Head of caudate nucleus (tissue), 42 donors: ENCODE results near the gene DIDO1.
A peak's percentile ranks its signal among the peaks of the same experiment; 100 is the strongest.
"Not testable (repeated sequence)": the region's sequence is repeated elsewhere in the genome, so short reads cannot be mapped to it uniquely, and the experiment has no call there.

Source experiments
- DNase-seq, 42 donors: peaks; one replicate each; pipeline versions ENCODE4 v3.0.0 to v3.0.0-alpha.2; 2020 to 2021; ENCODE audit warnings: mixed read lengths in 7 of 42
- intact Hi-C: fragments of 100-400 bp; cut with DNase I; formaldehyde crosslinking; loops from one replicate; pipeline ENCODE4 v1.15.0; 2022

Gene DIDO1

DNA sequence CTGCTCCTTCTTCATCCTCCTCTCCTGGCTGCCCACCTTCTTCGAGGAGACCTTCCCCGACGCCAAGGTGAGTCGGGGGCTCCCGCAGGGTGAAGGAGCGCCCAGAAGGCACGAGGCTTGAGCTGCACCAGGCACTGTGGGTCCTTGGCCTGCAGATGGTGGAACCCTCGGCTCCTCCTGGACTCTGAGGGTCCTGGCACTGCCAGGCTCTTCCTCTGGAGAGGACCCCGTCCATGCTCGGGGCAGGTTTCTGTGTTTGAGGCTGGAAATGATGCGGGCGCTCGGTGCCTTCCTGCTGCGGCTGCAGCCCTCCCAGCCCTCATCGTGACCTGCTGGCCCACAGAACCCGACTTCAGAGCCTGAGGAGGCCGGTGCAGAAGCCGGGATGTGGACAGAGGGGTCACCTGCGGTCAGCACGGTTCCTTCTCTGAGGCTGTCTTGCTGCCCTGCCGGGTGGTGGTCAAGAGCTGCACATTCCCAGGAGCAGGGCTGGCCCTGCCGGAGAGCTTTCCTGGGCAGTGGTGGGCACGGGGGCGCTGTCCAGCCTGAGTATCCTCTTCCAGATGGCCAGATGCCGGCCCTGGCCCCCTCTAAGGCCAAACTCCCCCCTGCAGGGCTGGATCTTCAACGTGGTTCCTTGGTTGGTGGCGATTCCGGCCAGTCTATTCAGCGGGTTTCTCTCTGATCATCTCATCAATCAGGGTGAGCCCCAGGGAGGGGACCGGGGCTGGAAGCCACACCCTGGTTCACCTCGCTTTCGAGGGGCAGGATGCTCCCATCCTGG is 37.5 kb upstream of the DIDO1 start:
- intact Hi-C loops, result no loop called here
- DNase-seq, result no peak

DNA sequence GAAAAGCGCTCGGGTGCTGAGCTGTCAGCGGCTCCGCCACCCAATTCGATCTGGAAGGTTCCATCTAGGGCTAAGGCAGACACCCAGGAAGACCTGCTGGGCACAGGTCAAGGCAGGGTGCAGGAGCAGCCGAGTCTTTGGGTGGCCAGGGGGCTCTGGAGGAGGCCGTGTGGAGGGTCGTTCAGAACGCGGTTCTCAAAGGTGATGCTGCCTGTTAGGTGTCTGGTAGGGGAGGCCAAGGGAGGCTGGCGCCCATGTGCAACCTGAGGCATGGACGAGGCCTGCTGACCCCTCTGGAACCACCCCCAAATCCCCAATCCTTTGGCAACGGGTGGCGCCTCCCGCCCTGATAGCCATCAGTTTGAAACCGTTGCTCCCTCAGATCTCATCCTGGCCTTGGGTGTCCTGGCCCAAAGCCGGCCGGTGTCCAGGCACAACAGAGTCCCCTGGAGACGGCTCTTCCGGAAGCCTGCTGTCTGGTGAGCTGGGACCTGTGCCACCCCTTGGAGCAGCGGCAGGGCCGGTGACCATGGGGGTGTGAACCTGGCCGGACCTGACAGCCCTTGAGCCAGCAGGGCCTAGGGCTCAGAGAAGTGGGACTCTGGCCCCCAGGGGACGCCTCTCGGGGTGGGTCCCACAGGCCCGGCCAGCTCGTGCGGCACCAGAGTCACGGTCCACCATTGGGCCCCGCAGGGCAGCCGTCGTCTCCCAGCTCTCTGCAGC is 36.7 kb upstream of the DIDO1 start:
- intact Hi-C loops, result no loop called here
- no peak for DNase-seq

DNA sequence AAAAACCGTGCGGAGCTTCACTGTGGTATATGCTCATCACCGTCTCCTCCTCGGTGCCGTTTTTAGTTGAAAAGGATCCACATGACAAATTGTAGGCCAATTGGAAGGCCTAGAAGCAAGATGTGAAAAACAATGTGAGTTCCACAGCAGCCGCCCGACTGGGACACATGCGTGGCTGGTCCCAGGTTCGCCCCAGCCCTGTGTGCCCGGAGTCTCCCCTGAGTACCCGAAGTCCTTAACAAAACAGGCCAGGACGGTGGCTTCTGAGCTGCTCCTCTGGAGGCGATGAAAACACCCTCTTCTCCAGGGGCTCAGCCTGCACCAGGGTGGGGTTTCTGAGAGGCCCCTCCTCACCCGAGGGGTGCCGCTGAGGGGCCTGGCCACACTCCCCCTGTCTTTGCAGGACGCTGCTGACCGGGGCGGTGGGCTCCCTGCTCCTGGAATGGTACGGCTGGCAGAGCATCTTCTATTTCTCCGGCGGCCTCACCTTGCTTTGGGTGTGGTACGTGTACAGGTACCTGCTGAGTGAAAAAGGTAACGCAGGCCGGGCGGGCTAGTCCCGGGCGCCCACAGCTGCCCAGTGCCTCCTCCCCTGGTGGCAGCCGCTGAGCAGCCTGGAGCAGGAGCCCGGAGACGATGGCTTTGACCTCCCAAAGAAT is 36.0 kb upstream of the DIDO1 start:
- no peak for DNase-seq

DNA sequence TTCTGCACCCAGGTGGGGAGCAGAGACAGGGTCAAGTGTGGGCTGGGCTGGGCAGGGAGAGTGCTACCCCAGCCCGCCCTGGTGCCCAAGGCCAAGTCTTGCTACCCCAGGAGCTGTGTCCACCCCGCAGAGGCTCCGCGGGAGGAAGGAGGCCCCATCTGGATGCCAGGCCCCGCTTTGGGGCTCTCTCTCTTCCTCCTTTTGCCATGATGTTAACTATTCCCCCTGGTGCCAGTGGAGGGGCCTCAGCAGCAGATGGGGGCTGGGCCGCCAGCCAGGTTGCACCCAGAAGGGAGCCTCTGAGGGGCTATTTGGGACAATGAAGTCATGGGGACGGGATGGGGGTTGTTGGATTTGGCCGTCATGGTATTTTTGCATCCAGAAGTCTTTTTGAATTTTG is 35.5 kb upstream of the DIDO1 start:
- DNase-seq, result no peak
- intact Hi-C loops, result no loop called here

More for the DNA sequence above, 36.0 kb upstream of the DIDO1 start:
- intact Hi-C loops, result no loop called here

DNA sequence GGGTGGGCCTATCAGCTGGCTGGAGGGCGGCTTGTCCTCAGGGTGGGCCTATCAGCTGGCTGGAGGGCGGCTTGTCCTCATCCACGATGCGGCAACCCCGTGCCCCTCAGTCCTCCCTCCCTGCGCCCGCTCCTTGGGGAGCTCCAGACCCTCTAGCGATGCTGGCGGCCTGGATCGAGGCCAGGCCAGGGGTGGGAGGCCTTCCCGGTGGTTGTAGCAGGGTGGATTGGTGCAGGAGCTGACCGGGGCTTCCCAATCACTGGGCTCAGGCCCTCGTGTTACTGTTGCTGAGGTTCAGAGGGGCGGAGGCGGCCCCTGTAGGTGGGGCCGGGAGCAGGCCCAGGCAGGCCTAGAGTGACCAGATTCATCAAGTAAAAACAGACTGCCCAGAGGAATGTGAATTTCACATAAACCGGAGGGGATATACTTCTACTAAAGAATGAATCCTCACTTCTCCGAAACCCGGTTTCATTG is 35.0 kb upstream of the DIDO1 start:
- intact Hi-C loops, result no loop called here
- no peak for DNase-seq

DNA sequence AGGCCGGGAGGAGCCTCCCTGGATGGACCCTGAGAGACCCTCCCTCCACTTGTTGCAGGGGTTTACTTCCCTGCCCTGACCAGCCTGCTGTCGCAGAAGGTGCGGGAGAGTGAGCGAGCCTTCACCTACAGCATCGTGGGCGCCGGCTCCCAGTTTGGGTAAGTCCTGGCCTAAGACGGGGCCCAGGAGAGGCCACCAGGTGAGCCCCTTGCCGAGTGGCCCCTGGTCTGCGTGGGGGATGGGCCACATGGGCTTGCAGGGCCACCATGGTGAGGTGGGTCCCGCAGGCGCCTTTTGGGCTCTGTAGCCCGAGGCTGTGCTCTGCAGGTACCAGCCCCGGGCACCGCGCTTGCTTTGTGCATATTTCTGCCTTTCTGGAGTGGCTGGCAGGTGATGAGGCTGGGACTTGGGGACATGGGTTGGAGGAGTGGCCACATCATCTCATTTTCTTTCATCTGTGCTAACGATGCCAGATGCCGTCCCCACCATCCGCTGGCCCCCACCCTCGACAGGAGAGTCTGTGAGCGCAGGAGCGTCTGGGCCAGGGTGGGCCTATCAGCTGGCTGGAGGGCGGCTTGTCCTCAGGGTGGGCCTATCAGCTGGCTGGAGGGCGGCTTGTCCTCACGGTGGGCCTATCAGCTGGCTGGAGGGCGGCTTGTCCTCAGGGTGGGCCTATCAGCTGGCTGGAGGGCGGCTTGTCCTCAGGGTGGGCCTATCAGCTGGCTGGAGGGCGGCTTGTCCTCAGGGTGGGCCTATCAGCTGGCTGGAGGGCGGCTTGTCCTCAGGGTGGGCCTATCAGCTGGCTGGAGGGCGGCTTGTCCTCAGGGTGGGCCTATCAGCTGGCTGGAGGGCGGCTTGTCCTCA is 34.4 kb upstream of the DIDO1 start:
- intact Hi-C loops, result not testable (repeated sequence)
- peak in 2 of 42 donors; percentile 21 to 46 for DNase-seq

DNA sequence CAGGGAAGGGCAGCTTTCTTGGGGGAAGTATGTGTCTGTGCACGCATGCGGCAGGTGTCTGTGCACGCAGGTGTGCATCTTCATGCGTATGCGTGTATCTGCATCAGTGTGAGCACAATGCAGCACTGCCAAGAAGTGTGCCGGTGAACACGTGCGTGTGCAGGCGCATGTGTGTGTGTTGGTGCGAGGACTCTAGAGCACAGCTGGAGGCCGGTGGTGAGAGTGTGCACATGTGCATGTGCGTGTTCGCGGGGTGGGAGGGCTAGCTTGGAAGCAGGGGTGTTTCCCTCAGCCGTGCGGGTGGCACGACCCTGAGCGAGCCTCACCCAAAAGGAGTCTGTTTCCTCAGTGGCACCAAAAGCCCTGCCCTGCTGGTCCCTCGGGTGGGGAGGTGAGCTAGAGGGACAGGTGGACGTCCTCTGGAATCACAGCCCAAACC is 33.7 kb upstream of the DIDO1 start:
- DNase-seq, result no peak
- intact Hi-C loops, result no loop called here

DNA sequence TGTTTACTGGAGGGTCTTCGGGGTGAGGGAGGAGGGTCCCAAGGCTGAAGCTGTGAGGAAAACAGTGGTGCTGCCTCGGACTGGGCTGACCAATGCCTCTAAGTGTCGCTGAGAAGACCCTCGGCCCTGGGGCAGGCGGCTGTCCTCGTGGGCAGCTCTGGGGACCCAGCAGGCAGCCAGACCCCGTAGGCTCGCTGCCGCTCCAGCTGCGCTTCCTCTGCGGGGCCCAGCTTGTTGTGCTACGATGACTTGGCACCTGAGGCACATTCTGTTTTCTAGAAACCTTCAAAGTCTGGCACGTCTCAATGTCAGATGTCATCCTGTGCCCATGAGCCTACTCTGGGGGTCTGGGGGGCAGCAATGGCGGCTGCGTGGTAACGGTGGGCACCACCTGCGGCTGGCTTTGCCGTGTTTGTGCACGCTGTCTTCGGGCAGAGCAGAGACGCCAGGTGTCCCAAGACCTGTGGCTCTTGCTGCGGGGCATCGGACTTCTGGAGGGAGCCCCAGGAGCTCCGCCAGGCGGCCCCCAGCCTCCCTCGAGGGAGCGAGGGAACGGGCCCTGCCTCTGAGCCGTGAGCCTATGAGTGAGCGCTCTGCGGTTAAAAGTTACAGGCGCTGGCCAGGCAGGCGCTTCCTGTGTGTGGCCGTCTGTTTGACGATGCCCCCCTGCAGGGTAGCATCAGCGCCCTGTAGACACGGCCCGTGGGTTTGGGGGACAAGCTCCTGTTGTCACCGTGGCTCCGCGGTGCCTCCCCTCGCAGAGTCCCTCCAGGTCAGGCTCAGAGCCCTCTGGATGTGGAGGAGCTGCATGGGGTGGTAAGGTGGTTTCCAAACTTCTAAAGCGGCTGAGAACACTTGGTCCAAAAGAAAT is 33.0 kb upstream of the DIDO1 start:
- DNase-seq, result no peak

DNA sequence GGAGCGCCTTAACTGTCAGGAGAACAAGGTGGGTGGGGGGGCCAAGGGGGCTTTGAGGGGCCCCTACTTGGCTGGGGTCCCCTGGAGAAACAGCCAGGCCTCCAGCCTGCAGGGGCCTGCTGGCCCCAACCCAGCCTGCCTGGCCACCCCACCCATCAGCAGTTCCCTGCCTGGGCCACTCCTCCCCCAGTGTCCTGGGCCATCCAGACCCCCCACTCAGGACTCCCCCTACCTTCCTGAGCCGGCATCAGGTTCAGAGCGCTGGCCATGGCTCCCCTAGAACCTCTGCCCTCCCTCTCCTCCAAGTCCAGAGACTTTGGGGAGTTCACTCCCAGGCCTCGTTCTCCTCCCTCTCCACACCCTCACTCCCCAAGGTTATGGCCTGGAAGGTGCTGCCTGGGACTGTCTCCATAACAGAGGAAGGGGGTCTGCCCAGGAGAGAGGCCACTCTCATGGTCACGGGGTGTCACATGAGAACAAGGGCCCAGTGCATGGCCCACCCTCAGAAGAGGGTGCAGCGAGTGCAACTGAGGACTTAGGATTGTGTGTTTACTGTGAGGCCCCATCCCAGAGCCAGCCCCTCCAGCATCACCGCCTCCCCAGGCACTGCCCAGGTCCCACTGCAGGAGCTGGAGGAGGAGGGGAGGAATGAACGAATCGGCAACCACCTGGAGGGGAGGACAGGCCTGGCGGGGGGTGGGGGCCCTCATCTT is 32.2 kb upstream of the DIDO1 start:
- intact Hi-C loops, result no loop called here
- DNase-seq, result no peak

More for the DNA sequence above, 33.0 kb upstream of the DIDO1 start:
- intact Hi-C loops, result no loop called here

DNA sequence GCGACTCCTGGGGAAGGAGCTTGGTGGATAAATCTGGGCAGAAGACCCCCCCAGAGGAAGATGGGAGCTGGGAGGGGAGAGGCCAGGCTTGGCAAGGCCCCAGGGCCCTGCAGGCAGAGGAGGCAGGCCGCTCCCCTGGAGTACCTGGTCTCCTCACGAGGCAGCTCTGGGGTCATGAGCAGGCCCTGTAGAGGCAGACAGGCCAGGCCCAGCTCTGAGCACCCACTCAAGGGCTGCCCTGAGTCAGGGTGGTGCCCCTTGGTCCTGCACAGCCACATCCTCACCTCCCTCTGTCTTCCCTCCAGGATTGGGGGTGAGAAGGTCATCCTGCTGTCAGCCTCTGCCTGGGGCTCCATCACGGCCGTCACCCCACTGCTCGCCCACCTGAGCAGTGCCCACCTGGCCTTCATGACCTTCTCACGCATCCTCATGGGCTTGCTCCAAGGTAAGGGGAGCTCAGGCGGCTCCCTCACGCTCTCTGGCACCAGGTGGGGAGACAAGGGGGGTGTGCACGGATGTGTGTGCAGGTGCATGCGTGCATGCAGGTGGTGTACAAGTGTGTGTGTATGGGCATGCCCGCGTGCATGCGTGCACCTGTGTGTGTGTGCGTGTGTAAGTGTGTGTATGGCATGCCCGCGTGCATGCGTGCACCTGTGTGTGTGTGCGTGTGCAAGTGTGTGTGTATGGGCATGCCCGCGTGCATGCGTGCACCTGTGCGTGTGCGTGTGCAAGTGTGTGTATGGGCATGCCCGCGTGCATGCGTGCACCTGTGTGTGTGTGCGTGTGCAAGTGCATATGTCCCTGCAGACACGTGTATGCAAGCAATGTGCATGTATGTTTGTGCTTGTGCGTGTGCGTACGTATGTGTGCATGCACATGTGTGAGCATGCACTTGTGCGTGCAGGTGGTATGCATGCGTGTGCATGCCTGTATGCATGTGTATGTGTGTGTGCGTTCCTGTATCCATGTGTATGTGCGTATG is 31.1 kb upstream of the DIDO1 start:
- no peak for DNase-seq

DNA sequence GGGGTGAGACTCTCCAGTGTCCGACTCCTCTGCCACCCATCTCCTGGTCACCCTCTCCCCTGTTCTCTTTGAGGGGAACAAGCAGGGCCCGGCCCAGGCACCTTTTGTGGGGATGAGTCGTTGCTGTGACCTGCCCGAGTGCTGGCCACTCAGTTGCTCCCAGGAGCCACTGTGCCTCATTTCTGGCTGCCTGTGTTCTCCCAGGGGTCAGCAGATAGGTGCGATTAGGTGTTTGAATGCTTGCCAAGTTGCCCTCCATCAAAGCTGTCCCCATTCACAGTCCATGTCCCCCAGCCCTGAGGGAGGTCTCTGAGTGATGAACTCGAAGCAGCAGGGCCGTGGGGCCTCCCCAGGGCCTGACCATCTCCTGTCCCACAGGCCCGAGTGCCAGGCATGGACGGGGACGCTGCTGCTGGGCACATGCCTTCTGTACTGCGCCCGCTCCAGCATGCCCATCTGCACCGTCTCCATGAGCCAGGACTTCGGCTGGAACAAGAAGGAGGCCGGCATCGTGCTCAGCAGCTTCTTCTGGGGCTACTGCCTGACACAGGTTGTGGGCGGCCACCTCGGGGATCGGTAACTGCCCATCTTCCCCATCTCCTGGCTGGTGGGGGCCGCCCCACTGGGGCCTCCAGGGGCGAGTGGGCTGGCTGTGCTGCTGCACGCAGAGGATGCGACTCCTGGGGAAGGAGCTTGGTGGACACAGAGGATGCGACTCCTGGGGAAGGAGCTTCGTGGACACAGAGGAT is 30.3 kb upstream of the DIDO1 start:
- intact Hi-C loops, result no loop called here

More for the DNA sequence above, 31.1 kb upstream of the DIDO1 start:
- intact Hi-C loops, result no loop called here

DNA sequence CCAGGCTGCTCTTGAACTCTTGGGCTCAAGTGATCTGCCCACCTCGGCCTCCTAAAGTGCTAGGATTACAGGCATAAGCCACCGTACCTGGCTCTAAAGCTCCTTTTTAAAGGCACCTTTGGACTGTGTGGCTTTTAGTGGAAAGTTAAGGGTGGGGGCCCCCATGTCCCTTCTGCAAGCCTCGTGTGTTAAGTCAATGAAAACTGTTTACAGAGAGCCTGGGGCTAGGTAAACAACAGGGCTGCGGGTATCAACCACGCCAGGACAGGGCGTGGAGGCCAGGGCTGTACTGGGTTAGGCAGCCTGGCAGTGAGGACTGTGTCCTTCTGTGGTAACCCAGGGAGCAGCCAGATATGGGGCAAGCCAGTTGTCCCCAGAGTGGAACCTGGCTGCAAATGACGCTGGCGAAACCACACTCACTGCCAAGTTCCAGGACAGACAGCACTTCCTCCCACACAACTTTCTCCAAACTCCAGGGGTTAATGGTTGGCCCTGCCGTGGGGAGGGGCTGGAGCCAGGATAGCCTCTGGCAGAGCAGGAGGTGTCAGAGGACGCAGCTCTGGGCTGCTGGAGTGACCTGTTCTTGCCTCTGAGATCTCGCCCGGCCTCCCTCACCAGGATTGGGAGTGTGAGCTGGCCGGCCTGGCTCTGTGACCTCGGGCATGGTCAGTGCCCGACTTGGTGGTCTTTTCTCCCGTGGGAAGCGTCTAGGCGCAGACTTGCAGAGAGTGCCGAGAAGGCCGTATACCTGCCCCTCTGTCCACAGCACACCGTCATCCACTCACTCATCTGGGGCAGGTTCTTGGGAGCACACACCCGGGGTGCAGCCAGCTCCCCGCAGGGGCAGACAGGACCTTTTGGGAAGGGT is 29.4 kb upstream of the DIDO1 start:
- intact Hi-C loops, result no loop called here
- DNase-seq, result no peak

More for the DNA sequence above, 30.3 kb upstream of the DIDO1 start:
- DNase-seq, result no peak

DNA sequence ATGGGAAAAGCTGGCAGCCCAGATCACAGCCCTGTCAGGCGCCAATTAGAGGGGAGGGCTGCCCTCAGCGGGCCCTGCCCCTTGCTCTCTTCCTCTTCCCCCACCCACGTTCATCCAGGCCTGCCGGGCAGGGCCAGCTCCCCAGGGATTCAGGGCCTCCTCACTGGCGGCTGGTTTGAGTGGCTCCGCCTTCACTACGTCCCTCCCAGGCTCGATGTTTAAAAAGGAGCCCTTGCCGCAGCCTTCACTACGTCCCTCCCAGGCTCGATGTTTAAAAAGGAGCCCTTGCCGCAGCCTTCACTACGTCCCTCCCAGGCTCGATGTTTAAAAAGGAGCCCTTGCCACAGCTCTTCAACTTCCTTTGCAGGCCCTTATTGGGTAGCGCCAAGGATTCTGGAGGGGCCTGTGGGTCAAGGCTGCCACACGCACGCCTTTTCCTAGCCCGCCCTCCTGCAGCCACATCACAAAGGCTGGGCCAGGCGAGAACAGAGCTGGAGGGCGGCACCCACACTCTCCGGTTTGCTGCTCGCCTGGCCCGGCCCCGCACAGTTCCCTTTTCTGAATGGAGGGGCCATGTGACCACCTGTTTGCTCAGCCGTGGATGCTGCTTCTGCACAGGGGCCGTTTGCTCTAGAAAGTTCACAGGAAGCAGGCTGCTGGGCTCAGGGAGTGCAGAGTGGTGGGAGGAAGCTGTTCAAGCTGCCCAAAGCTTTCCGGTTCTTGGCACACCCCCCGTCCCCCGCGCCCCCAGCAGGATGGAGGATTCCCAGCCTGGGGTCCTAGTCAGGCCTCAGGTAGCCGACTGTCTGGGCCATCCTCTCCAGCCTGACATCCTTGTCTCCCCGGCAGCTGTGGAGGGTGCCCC is 27.8 kb upstream of the DIDO1 start:
- intact Hi-C loops, result no loop called here
- DNase-seq, result peak; percentile 22 to 78 (median 59)
